Upper lobe of left lung (tissue), 4 donors: ENCODE measurements around the gene RITA1.

Source experiments
- POLR2AphosphoS5 ChIP-seq, 2 donors: sonication (generic); formaldehyde crosslinking; IDR thresholded peaks; one replicate each; pipeline ENCODE4 v1.5.1; 2017; ENCODE audit warnings: antibody characterized with exemption in 2 of 2
- TF ChIP-seq, protein P1 (sequence below), 6 experiments: fragments of 450-650 bp in 4 of 6; fragments of 200-600 bp in 2 of 6; sonication (generic) in 2 of 6; IDR thresholded peaks; one replicate each; pipeline ENCODE4 v1.5.1; 2016 to 2019; ENCODE audit warnings: antibody characterized with exemption in 6 of 6

DNA sequence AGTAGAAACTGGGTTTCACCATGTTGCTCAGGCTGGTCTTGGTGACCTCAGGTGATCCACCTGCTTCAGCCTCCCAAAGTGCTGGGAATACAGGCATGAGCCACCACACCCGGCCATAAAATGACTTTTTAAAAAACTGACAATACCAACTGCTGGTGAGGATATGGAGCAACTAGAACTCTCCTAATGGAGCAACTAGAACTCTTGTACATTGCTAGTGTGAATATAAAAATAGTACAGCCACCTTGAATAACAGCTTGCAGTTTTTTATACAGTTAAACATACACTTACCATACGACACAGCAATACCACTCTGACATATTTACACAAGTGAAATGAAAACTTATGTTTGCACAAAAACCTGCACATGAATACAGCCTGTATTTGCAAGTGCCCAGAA is 38.5 kb upstream of the RITA1 start:
- TF ChIP-seq, protein P1, sequence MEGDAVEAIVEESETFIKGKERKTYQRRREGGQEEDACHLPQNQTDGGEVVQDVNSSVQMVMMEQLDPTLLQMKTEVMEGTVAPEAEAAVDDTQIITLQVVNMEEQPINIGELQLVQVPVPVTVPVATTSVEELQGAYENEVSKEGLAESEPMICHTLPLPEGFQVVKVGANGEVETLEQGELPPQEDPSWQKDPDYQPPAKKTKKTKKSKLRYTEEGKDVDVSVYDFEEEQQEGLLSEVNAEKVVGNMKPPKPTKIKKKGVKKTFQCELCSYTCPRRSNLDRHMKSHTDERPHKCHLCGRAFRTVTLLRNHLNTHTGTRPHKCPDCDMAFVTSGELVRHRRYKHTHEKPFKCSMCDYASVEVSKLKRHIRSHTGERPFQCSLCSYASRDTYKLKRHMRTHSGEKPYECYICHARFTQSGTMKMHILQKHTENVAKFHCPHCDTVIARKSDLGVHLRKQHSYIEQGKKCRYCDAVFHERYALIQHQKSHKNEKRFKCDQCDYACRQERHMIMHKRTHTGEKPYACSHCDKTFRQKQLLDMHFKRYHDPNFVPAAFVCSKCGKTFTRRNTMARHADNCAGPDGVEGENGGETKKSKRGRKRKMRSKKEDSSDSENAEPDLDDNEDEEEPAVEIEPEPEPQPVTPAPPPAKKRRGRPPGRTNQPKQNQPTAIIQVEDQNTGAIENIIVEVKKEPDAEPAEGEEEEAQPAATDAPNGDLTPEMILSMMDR (IDR thresholded peaks at IDR 0.05): no peak
- no peak for TF ChIP-seq POLR2AphosphoS5 (IDR thresholded peaks at IDR 0.05)
